ENCODE measurements around the gene RPL36.
"Not testable (repeated sequence)": the region's sequence is repeated elsewhere in the genome, so short reads cannot be mapped to it uniquely, and the experiment has no call there.

Gene RPL36

DNA sequence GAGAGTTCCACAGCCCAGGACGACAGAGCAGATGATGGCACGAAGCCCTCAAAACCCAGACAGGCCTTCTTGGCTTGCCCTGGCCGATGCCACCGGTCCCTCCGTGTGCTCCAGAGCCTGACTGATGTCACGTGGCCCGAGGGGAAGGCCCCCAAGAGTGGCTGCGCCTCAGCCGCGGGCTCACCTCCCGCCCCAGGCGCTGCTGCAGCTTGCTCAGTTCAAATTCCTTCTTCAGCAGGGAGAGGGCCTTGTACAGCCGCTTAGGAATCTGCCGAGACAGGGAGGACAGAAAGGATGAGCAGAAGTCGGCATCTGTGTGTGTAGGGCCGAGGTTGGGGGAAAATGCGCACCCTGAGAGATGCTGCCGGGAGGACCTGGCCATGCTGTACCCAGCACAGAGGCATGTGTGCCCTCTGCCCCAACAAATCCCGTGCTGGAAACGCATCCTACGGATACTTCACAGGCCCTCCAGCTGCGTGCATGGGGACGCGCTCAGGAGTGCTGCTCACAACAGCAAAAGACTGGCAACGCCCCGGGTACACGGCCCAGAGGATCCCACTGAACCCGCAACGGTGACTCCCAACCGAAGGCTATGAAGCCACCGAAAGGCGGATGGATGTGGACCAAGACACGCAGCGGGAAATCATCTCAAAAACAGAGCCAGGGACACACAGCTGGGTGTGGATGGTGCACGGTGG lies 16.9 kb downstream of the RPL36 start:
- no peak for DNase-seq (ENCODE audit: low read depth)

DNA sequence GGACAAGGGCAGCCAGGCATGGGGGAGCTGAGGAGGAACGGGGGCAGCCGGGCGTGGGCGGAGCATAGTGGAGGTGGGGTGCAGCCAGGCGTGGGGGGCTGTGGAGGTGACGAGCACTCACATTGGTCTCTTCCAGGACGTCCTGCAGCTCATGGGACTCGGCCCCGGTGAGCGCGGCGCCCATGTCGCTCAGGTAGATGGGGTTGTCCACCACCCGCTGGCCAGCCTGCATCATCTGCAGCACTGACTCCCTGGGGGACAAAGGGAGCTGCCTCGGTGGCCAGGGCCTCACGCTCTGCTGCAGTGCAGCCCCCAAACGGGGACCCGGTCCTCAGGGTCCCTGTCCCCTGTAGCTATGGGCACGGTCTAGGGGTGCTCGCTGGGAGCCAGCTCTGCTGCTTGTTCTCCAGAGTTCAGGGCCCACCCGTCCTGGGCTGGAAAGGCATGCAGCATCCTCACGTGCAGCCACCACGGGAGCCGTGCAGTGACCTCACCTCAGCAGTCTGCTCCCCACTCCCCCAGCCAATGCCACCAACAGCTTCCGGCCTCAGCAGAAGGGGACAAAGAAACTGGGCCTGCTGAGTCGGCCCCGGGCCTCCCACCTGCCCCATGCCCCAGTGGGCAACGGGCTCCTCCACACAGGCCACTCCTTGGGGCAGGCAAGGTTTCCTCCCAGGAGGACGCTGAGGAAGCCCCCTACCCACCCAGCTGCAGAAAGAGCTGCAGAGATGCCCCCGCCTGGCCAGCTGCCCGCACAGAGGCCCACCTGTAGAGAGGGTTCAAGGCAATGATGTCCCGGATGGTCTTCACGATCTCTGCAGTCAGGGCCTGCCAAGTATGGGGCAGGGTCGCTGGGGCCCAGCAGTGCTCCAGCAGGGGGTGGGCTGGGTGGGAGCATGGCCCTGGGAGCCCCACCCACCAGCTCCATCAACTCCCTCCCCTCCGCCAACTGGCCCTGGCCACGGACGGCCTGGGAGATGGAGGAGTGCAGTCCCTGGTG lies 17.8 kb downstream of the RPL36 start:
- DNase-seq (ENCODE audit: low read depth) = no peak

DNA sequence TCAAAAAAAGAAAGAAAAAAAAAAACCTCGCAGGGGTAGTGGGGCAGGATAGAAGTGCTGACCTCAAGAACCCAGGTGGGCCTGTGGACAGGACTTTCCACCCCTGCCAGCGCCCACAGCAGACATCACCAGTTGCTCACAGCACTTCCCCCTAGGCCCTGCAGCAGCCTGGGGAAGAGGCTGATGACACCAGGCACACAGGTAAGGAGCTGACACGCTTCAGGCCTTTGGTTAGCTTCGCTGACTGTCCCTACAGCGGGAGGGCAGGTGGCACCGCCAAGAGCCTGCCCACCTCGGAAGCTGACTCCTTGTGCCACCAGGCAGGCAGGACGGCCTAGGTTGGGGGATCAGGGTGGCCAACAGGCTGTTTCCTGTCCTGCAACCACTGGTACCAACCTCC lies 20.9 kb downstream of the RPL36 start:
- DNase-seq (ENCODE audit: low read depth) = no peak

DNA sequence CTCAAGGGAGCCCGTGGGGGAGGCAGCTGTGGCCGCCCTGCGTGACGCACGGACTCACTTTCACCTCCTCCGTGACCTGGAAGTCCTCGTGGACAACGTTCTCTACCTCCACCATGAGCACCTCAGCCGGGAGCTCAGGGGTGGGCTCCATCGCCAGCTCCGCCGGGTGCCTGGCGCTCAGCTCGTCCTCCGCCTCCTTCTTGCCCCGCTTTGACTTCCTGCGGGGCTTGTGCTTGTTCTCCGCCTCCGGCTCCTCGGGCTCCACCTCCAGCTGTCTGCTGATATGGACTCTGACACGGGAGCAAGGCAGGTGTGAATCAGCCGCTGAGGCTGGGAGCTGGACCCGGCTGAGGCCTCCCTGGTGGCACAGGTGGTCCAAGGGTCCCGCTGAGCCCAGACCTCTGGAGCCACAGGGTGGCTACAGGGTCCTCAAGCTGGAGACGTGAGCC lies 21.6 kb downstream of the RPL36 start:
- no peak for DNase-seq (ENCODE audit: low read depth)

DNA sequence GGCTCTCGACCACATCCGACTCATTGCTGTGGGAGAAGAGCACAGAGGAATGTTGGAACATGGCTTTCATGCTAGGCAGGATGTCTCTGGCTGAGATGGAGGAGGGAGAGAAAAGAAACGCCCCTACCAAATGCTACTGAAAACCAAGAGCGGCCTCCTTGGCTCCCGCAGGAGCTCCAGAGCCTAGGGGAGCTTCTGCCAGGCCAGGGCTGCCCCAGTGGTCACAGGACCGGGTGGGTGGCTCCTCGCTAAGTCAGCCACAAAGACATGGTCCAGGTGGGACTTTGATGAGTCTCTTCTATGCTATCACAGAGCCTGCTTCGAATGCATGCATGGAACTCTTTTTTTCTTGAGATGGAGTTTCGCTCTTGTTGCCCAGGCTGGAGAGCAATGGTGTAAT lies 23.1 kb downstream of the RPL36 start:
- DNase-seq (ENCODE audit: low read depth) = no peak

DNA sequence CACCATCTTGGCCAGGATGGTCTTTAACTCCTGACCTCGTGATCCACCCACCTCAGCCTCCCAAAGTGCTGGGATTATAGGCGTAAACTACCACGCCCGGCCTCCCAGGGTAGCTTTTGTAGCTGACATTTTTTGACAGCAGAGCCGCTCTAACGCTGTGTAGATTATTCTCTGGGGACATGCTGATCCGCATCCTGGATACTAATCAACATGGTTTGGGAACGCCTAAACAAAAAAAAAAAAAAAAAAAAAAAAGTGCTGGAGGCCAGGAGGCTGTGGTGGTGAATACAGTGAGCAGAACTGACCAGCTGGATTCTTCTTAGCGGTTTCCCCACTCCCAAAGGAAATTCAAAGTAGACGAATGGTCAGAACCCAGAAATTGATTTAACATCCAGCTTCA lies 24.7 kb downstream of the RPL36 start:
- no peak for DNase-seq (ENCODE audit: low read depth)

DNA sequence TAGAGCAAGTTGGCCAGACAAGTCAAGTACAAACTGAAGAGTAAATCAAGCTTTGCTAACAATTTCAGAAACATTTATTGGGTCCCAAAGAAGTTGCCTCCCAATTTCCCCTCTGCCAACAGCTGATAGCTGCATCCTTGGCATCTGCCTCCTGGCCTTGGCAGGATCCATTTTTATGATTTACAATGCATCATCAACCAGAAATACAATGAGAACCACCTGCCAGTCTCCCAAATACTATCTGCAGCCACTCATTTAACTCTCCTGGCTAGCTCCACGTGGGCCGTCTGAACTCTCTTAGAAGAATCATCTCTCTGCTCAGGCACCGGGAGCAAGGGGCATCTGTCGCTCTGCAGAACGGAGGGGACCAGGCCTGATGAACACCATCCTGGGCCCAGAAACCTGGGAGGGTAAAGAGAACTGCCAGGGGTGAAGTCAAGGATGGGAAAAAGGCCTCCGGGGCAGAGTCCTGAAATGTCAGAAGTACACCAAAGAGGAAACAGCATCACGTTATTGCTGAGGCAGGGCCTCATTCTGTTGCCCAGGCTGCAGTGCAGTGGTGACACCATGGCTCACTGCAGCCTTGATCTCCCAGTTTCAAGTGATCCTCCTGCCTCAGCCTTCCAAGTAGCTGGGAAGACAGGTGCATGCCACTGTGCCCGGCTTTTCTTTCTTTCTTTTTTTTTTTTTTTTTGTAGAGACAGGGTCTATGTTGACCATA lies 27.3 kb downstream of the RPL36 start:
- no peak for DNase-seq (ENCODE audit: low read depth)

DNA sequence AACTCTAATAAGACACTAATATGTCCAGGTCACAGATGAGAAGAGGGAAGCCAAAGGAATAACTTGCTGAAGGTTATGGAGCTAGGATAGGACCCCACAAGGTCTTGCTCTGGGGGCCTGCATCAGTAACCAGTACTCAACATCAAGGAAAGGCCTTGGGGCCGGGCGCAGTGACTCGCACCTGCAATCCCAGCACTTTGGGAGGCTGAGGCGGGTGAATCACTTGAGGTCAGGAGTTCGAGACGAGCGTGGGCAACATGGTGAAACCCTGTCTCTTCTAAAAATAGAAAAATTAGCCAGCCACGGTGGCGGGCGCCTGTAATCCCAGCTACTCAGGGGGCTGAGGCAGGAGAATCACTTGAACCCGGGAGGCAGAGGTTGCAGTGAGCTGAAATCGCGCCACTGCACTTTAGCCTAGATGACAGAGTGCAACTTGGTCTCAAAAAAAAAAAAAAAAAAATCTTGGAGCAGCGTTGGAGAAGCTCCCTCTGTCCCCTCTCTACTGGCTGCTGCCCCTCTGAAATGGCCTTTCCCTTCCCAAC lies 28.0 kb downstream of the RPL36 start:
- peak; percentile 56 for DNase-seq (ENCODE audit: low read depth)

DNA sequence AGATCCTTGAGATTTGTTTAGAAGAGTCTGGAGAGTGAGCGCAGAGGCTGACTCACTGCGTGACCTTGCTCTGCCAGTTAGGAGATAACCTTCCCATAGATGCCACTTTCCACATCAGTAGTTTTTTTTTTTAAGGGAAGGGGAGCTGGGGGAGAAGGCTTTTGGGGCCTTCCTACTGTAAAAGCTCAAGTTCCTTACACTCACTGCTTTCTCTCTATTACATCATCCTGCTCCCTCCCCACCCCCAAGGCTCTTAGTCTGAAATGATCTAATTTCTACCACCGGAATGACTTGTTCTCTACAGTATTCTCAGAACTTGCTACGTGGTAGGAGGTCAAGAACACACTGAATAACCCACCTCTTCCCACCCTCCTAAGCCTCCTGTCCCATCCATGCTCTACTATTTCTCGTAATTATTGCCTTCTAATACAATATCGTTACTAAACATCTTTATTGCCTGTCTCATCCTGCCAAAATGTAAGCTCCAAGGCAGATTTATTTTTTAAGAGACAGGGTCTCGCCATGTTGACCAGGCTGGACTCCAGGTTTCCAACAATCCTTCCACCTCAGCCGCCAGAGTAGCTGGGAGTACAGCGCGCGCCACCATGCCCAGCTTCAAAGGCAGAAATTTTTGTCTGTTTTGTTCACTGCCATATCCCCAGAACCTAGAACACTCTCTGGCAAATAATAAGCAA lies 28.6 kb downstream of the RPL36 start:
- peak; percentile 38 for DNase-seq (ENCODE audit: low read depth)

DNA sequence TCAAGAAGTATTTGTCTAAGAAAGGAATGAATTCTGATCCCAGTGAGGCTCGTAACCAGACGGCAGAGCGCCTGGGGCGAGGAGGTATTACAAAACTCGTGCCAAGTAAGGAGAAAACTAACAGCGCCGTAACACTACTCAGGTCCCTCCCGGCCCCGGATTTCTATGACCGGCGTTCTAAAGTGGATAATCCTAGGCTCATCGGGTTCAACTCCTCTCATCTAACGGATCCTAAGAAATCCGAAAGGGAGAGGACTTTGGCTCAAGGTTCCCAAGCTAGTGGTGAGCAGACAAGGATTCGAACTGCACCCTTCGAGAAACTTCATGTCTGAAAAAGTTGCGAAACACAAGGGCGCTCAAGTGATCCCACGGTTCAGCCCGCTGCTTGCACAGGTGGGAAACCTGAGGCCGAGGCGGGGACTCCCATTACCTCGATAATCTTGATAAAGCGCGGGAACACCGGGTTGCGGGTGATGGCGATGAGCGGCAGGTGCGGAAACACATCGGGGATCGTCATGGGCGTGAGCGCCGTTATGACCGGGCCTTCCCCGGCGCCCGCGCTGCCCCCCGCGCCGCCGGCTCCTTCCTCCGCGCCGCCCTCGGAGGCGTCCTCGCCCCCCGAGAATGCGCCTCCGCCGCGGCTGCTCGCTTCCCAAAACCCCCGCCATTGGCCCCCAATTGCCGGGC lies 29.3 kb downstream of the RPL36 start:
- peak; percentile 22 for DNase-seq (ENCODE audit: low read depth)

DNA sequence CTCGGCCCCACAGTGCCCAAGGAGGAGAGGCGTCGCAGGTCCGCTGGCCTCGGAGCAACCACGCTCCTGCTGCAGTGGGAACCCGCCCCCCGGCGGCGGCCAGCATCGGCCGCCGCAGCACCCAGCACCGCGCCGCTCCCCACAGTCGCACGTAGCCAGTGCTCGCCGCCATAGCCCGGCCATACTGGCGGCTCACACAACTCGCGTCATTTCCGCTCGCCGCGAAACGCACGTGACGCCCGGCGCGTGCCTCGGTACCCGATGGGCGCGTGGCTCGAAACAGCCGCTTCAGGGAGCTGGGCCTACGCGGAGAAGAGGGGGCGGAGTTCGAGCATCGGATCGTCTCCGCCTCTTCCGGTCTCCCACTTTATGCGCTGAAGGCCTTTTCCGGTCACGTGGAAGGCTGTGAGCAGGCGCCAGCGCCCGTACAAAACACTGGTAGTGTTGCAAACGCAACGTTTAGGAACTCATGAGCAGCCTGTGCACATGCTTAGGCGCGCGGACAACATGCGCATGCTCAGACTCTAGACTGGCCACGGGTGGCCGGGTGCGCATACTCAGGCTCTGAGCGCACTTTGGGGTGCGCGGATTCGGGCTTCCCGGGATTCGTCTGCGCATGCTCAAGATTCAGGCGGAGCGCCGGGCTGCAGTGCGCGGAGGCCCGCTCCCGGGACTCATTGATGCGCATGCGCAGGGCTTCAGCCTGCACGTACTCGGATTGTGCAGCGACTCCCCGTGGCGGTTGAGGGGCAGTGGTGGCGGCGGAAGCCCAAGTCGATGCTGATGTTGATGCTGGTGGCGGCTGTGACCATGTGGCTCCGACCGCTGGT lies 30.1 kb downstream of the RPL36 start, which contains the start of the genes CATSPERD and LONP1:
CATSPERD (plus strand) TSS at position 677 of the 830 bp plus-strand sequence; CDS start at position 778, 101 bp downstream.
LONP1 (minus strand) TSS at position 186 of the 830 bp plus-strand sequence; CDS start at position 172, 14 bp downstream.
- peak; percentile 98 for DNase-seq (ENCODE audit: low read depth)

DNA sequence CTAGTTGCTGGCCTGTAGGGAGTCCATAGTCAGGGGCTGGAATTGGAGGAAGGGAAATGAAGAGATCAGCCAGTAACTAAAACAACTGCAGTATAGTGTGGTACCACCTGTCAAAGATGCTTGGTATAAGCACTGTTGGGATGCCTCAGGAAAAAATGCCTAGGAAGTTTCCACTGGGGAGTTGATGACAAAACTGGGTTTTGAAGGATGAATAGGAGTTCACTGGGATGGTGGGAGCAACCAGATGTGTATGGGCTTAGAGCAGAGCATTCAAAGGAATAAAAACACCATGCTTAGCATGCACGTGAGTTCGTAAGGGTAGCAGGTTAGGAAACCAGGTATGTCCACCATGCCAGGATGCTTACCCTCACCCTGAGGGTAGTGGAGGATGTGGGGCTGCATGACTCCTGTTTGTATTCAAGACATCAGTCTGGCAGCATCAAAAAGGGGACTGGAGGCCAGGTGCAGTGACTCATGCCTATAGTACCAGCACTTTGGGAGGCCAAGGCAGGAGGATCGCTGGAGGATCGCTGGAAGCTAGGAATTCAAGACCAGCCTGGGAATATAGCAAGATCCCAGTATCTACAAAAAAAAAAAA lies 37.5 kb downstream of the RPL36 start:
- DNase-seq (ENCODE audit: low read depth) = no peak

DNA sequence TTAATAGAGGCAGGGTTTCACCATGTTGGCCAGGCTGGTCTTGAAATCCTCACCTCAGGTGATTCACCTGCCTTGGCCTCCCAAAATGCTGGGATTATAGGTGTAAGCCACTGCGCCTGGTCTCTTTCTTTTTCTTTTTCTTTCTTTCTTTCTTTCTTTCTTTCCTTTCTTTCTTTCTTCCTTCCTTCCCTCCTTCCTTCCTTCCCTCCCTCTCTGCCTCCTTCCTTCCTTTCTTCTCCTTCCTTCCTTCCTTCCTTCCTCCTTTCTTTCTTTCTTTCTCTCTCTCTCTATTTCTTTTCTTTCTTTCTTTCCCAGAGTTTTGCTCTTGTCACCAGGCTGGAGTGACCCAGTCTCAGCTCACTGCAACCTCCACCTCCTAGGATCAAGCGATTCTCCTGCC lies 43.1 kb downstream of the RPL36 start:
- DNase-seq (ENCODE audit: low read depth) = not testable (repeated sequence)

DNA sequence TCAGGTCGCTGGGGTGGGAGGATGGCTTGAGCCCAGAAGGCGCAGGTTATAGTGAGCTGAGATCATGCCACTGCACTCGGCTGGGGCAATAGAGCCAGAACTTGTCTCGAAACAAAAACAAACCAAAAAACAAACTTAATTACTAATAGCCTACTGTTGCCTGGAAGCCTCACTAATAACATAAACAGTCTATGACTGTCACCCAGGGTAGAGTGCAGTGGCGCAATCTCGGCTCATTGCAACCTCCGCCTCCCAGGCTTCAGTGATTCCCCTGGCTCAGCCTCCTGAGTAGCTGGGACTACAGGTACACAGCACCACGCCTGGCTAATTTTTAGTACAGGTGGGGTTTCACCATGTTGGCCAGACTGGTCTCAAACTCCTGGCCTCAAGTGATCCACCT lies 48.3 kb downstream of the RPL36 start:
- no peak for DNase-seq (ENCODE audit: low read depth)

All from activated T-helper 9 cell treated with anti-CD3 and anti-CD28 coated beads, Interleukin-2, amount 50 U/mL, for 16 hours (primary cell).